HCT116 (cell line): ENCODE data around the gene CD70. TPM values are rescaled to one million over a fixed set of nuclear protein-coding genes. Genes with fewer than 3 reads are reported as not detected.
"Not testable (repeated sequence)": the region's sequence is repeated elsewhere in the genome, so short reads cannot be mapped to it uniquely, and the experiment has no call there.

Experiments
- ATAC-seq: fragments of 200-7000 bp; cut with Tn5 transposase; 2 replicates; pipeline ENCODE4 v1.9.1; 2020; ENCODE audit warnings: mild to moderate bottlenecking, moderate library complexity
- BruUV-seq: library from RNA; stranded (reverse); fragments of 400-500 nt; replicated peaks from 2 replicates; lab custom pipeline; 2021; lab: Mats Ljungman, UMichigan
- CTCF ChIA-PET: fragments of 300-600 bp; sonication (Branson Sonifier 250); formaldehyde crosslinking; loops from one replicate; lab custom pipeline; 2021; ENCODE audit warnings: antibody characterized with exemption; lab: Charles Lee
- POLR2A ChIA-PET: fragments of 300-600, 350-600 bp; sonication (Branson Sonifier 250); formaldehyde crosslinking; loops from one replicate; lab custom pipeline; 2021; ENCODE audit warnings: antibody characterized with exemption; lab: Charles Lee
- RAD21 ChIA-PET, 2 experiments: fragments of 300-600 bp; sonication (Branson Sonifier 250); formaldehyde crosslinking; loops; one replicate each; lab custom pipeline; 2023; ENCODE audit warnings: low total read pairs in 2 of 2; ENCODE audit not compliant: uncharacterized antibody in 2 of 2, unreplicated experiment in 2 of 2, low non-redundant PET in 1 of 2; lab: Charles Lee
- DNase-seq: peaks from one replicate; pipeline ENCODE4 v3.0.0-alpha.2; 2010; ENCODE audit warnings: low read depth, low spot score
- H2AFZ ChIP-seq: fragments of 200-600 bp; shearing (Covaris generic), sonication (generic); 2 replicates; pipeline ENCODE4 v1.6.1; 2017; ENCODE audit warnings: low read depth, mixed run types, mixed read lengths, antibody characterized with exemption, low read length; ENCODE audit not compliant: poor library complexity, severe bottlenecking
- H3K27ac ChIP-seq: 2 replicates; pipeline ENCODE4 v1.5.1; 2012; ENCODE audit warnings: low read depth, low read length
- H3K27me3 ChIP-seq: fragments of 200-600 bp; sonication (generic); 2 replicates; pipeline ENCODE4 v1.6.1; 2016; ENCODE audit warnings: mixed run types, low read length, mixed read lengths; ENCODE audit not compliant: insufficient read depth
- H3K36me3 ChIP-seq, 2 experiments: fragments of 200-500 bp in 1 of 2; fragments of 200-600 bp in 1 of 2; sonication (Bioruptor generic) in 1 of 2; sonication (generic) in 1 of 2; 2 replicates each; pipeline versions ENCODE4 v1.5.1 to v1.6.1; 2014 to 2016; ENCODE audit warnings: low read length in 2 of 2, inconsistent platforms in 1 of 2, mixed read lengths in 1 of 2, mixed run types in 1 of 2; ENCODE audit not compliant: insufficient read depth in 2 of 2, control insufficient read depth in 1 of 2
- H3K4me1 ChIP-seq, 2 experiments: fragments of 200-600 bp in 1 of 2; sonication (generic) in 1 of 2; 2 replicates each; pipeline versions ENCODE4 v1.5.1 to v1.6.1; 2012 to 2017; ENCODE audit warnings: low read length in 2 of 2, inconsistent platforms in 1 of 2, mild to moderate bottlenecking in 1 of 2, mixed read lengths in 1 of 2, mixed run types in 1 of 2, moderate library complexity in 1 of 2; ENCODE audit not compliant: insufficient read depth in 2 of 2, control insufficient read depth in 1 of 2
- H3K4me2 ChIP-seq: fragments of 200-600 bp; sonication (generic); 2 replicates; pipeline ENCODE4 v1.6.1; 2017; ENCODE audit warnings: mixed run types, low read length, mixed read lengths
- H3K4me3 ChIP-seq, 2 experiments: fragments of 200-600 bp in 1 of 2; sonication (generic) in 1 of 2; replicated peaks in 1 of 2; 2 replicates each; pipeline ENCODE4 v1.5.1; 2011 to 2016; ENCODE audit warnings: low read length in 2 of 2, control low read depth in 1 of 2, low read depth in 1 of 2, mild to moderate bottlenecking in 1 of 2, mixed read lengths in 1 of 2, mixed run types in 1 of 2
- H3K79me2 ChIP-seq: fragments of 200-600 bp; sonication (generic); 2 replicates; pipeline ENCODE4 v1.6.1; 2017; ENCODE audit warnings: mild to moderate bottlenecking, mixed run types, low read length, moderate library complexity, mixed read lengths; ENCODE audit not compliant: insufficient read depth
- H3K9ac ChIP-seq: fragments of 200-600 bp; sonication (generic); 2 replicates; pipeline ENCODE4 v1.6.1; 2016; ENCODE audit warnings: low read length, mixed read lengths
- H3K9me2 ChIP-seq: fragments of 200-600 bp; sonication (generic), shearing (Covaris generic); 2 replicates; pipeline ENCODE4 v1.6.1; 2017; ENCODE audit warnings: mixed run types, mild to moderate bottlenecking, moderate library complexity; ENCODE audit not compliant: insufficient read depth
- H3K9me3 ChIP-seq, 2 experiments: fragments of 200-500 bp in 1 of 2; fragments of 200-600 bp in 1 of 2; sonication (Bioruptor generic) in 1 of 2; sonication (generic) in 1 of 2; 2 replicates each; pipeline ENCODE4 v1.6.1; 2014 to 2017; ENCODE audit warnings: low read length in 2 of 2, mixed read lengths in 2 of 2, inconsistent platforms in 1 of 2, low read depth in 1 of 2, mild to moderate bottlenecking in 1 of 2, mixed run types in 1 of 2, moderate library complexity in 1 of 2; ENCODE audit not compliant: control insufficient read depth in 1 of 2, insufficient read depth in 1 of 2
- H4K20me1 ChIP-seq: fragments of 200-600 bp; sonication (generic), shearing (Covaris generic); 2 replicates; pipeline ENCODE4 v1.6.1; 2017; ENCODE audit warnings: mixed run types, mild to moderate bottlenecking, moderate library complexity; ENCODE audit not compliant: insufficient read depth
- CBX3 ChIP-seq: IDR thresholded peaks from 2 replicates; pipeline ENCODE4 v1.6.1; 2012; ENCODE audit warnings: low read depth
- CEBPB ChIP-seq: IDR thresholded peaks from 2 replicates; pipeline ENCODE4 v1.6.1; 2012; ENCODE audit warnings: low read depth
- CTCF ChIP-seq, 3 experiments: fragments of 200-600 bp in 1 of 3; sonication (generic) in 1 of 3; IDR thresholded peaks in 2 of 3; conservative IDR thresholded peaks in 1 of 3; 2 replicates each; pipeline ENCODE4 v1.5.1; 2012 to 2017; ENCODE audit warnings: low read depth in 2 of 3, low read length in 2 of 3, antibody characterized with exemption in 1 of 3, borderline replicate concordance in 1 of 3, control low read depth in 1 of 3, mild to moderate bottlenecking in 1 of 3, mixed read lengths in 1 of 3, mixed run types in 1 of 3, moderate library complexity in 1 of 3; ENCODE audit not compliant: insufficient read depth in 1 of 3
- ELF1 ChIP-seq: IDR thresholded peaks from 2 replicates; pipeline ENCODE4 v1.6.1; 2012; ENCODE audit warnings: low read depth, borderline replicate concordance
- EZH2phosphoT487 ChIP-seq: fragments of 200-600 bp; IDR thresholded peaks from 2 replicates; pipeline ENCODE4 v1.6.1; 2018; ENCODE audit warnings: antibody characterized with exemption, borderline replicate concordance
- FOSL1 ChIP-seq: IDR thresholded peaks from 2 replicates; pipeline ENCODE4 v1.6.1; 2012; ENCODE audit warnings: low read depth
- MAX ChIP-seq: IDR thresholded peaks from 2 replicates; pipeline ENCODE4 v1.6.1; 2012
- RAD21 ChIP-seq: IDR thresholded peaks from 2 replicates; pipeline ENCODE4 v1.6.1; 2012; ENCODE audit warnings: low read depth, mild to moderate bottlenecking
- SP1 ChIP-seq: IDR thresholded peaks from 2 replicates; pipeline ENCODE4 v1.6.1; 2012; ENCODE audit warnings: low read depth
- YY1 ChIP-seq: IDR thresholded peaks from 2 replicates; pipeline ENCODE4 v1.6.1; 2011; ENCODE audit warnings: low read length, low read depth, moderate library complexity, mild to moderate bottlenecking; ENCODE audit not compliant: insufficient replicate concordance; ENCODE audit errors: extremely low read depth
- ZBTB33 ChIP-seq: IDR thresholded peaks from 2 replicates; pipeline ENCODE4 v1.6.1; 2011; ENCODE audit warnings: mild to moderate bottlenecking, low read length, moderate library complexity; ENCODE audit not compliant: insufficient replicate concordance; ENCODE audit errors: extremely low read depth
- intact Hi-C: fragments of 100-400 bp; cut with micrococcal nuclease; formaldehyde crosslinking; loops from 2 replicates; pipeline ENCODE4 v1.10.0; 2022
- total RNA-seq: library from RNA; stranded (reverse); gene quantifications from one replicate; pipeline ENCODE4 v1.2.1, GENCODE V29; 2021; ENCODE audit not compliant: unreplicated experiment

CD70 gene
- total RNA-seq, 1 experiment from 2014 or later: 2.1 TPM

- H3K9ac ChIP-seq, H3K9me3 ChIP-seq, H3K27me3 ChIP-seq, H3K9me2 ChIP-seq, H4K20me1 ChIP-seq, H2AFZ ChIP-seq, H3K4me3 ChIP-seq, intact Hi-C loops, CTCF ChIA-PET, ATAC-seq, DNase-seq, BruUV-seq, RAD21 ChIA-PET, POLR2A ChIA-PET, H3K36me3 ChIP-seq, H3K4me2 ChIP-seq, H3K79me2 ChIP-seq, H3K27ac ChIP-seq: not testable (repeated sequence)
- peaks cover 10 to 31% of the 10 kb centered on the region in 2 experiments for H3K4me1 ChIP-seq
Observed at GRCh38 chr19:6597471-6598253, 6.7 kb upstream of the CD70 start.

GRCh38 chr19:6596621-6597020 lies 5.7 kb upstream of the CD70 start:
- H3K27me3 ChIP-seq: no peaks in the 10 kb centered on the region
- peaks cover 10 to 30% of the 10 kb centered on the region in 2 experiments for H3K4me1 ChIP-seq
- POLR2A ChIA-PET: no interaction called here
- no peaks in the 10 kb centered on the region for H4K20me1 ChIP-seq
- ATAC-seq (no peak), DNase-seq (no peak)
- no TSS peak for BruUV-seq
- no peak overlapping the region for H2AFZ ChIP-seq
- H3K9ac ChIP-seq: no peak overlapping the region
- TF ChIP-seq FOSL1 (no peak), ZBTB33 (no peak), ELF1 (no peak), CEBPB (no peak), CTCF (IDR thresholded peaks at IDR 0.05 in 2 of 3, conservative IDR thresholded peaks at IDR 0.05 in 1 of 3; ENCODE audit: borderline replicate concordance in 1 of 3, insufficient read depth in 1 of 3, low read depth in 2 of 3, low read length in 2 of 3) (no peak), SP1 (no peak), CBX3 (no peak), EZH2phosphoT487 (no peak), MAX (no peak), YY1 (no peak), RAD21 (no peak)
- no peaks in the 10 kb centered on the region for H3K36me3 ChIP-seq
- no peak overlapping the region for H3K4me2 ChIP-seq
- H3K4me3 ChIP-seq: no peak overlapping the region
- H3K79me2 ChIP-seq: no peaks in the 10 kb centered on the region
- RAD21 ChIA-PET: no interaction called here
- no peaks in the 10 kb centered on the region for H3K9me3 ChIP-seq
- intact Hi-C loops: no loop called here
- no peaks in the 10 kb centered on the region for H3K9me2 ChIP-seq
- H3K27ac ChIP-seq: no peak overlapping the region
- CTCF ChIA-PET: no interaction called here
